Activated naive CD8-positive, alpha-beta T cell treated with anti-CD3 and anti-CD28 coated beads for 36 hours (primary cell): ENCODE data around the gene KHDC1. TPM values are rescaled to one million over a fixed set of nuclear protein-coding genes. Genes with fewer than 3 reads are reported as not detected.
"Not testable (repeated sequence)": the region's sequence is repeated elsewhere in the genome, so short reads cannot be mapped to it uniquely, and the experiment has no call there.

Experiments
- DNase-seq: peaks from one replicate; pipeline ENCODE4 v3.0.0; 2021
- H3K27ac Mint-ChIP-seq: one replicate; pipeline ENCODE4 v1.8.0; 2022; ENCODE audit warnings: mild to moderate bottlenecking, moderate library complexity, mixed read lengths
- H3K27me3 Mint-ChIP-seq: one replicate; pipeline ENCODE4 v1.8.0; 2022; ENCODE audit warnings: mild to moderate bottlenecking, mixed read lengths
- H3K36me3 Mint-ChIP-seq: one replicate; pipeline ENCODE4 v1.8.0; 2021; ENCODE audit warnings: mild to moderate bottlenecking, mixed read lengths
- H3K4me1 Mint-ChIP-seq: one replicate; pipeline ENCODE4 v1.8.0; 2021; ENCODE audit warnings: mixed read lengths
- H3K4me3 Mint-ChIP-seq: one replicate; pipeline ENCODE4 v1.8.0; 2022; ENCODE audit warnings: mild to moderate bottlenecking, moderate library complexity, mixed read lengths
- H3K9me3 Mint-ChIP-seq: one replicate; pipeline ENCODE4 v1.8.0; 2022; ENCODE audit warnings: mixed read lengths
- total RNA-seq, 2 experiments: library from RNA; stranded (reverse); gene quantifications; one replicate each; pipeline ENCODE4 v1.2.3, GENCODE V29; 2021

KHDC1 gene, protein sequence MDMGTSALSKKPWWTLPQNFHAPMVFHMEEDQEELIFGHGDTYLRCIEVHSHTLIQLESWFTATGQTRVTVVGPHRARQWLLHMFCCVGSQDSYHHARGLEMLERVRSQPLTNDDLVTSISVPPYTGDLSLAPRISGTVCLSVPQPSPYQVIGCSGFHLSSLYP
- total RNA-seq = 1 to 10 TPM; 3.3 to 3.5 TPM

DNA sequence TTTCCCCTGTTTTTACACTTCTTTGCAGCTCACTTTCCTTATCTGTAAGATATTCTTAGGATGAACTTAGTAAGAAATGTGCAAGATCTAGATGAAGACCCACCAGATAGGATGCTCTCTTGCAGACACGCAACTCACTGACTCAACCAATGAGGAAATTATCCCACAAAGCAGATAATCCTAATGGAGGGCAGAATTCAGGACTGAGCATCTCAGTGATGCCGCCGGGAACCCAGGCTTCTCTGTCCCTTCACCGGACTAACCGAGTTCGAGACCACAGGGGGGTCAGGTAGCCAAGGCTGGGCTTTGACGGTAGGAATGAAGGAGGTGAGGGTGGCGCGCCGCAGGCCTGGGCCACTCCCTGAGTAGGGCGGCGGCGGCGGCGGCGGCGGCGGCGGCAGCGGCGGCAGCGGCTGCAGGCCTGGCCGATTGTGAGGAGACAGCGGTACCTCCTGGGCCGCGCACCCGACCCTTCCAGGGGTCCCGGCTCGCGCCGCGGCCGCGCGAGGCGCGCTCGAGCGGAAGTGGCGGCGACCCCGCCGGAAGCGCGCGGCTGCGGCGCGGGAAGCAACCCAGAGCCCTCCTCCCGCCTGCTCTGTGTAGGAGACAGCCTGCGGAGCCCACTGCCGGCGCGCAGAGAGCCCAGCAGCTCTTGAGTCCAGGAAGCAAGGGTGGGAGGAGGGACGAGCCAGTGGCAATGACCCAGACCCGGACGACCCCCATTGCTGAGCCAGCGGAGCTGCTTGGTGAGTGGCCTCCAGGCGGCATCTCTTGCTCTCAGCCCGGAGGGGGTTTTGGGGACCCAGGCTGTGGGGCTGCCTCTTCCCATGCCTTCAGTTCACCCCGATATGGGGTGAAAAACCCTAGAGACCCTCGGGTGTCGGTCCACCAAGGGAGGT, at the start of gene KHDC1:
Gene KHDC1 (minus strand): TSS at position 526 of the 899 bp plus-strand sequence. CDS start 20,679 bp downstream, outside the sequence.
- DNase-seq = peak; percentile 76
- Mint-ChIP-seq H3K36me3 (peaks cover 36% of the 10 kb centered on the region), H3K9me3 (no peaks in the 10 kb centered on the region), H3K27ac (peak within 1 kb of the TSS; percentile 74), H3K4me1 (peaks cover 26% of the 10 kb centered on the region), H3K27me3 (no peaks in the 10 kb centered on the region), H3K4me3 (peak within 1 kb of the TSS; percentile 86)

GRCh38 chr6:73310503-73310845, 47.5 kb upstream of the KHDC1 start:
- not testable (repeated sequence) for DNase-seq, H3K9me3 Mint-ChIP-seq, H3K36me3 Mint-ChIP-seq, H3K27ac Mint-ChIP-seq
- Mint-ChIP-seq H3K4me1 (peaks cover 23% of the 10 kb centered on the region), H3K4me3 (peak overlapping the region; percentile 88), H3K27me3 (peaks cover 80% of the 10 kb centered on the region)

- Mint-ChIP-seq H3K4me3 (peak overlapping the region; percentile 88), H3K4me1 (peaks cover 23% of the 10 kb centered on the region), H3K27ac (peak overlapping the region; percentile 78), H3K27me3 (peaks cover 75% of the 10 kb centered on the region), H3K36me3 (peaks cover 9% of the 10 kb centered on the region), H3K9me3 (peaks cover 3% of the 10 kb centered on the region)
- DNase-seq = peak; percentile 73
Measured at GRCh38 chr6:73309785-73310502, 46.9 kb upstream of the KHDC1 start.

GRCh38 chr6:73309535-73309784, 46.5 kb upstream of the KHDC1 start:
- no peak for DNase-seq
- Mint-ChIP-seq H3K4me1 (peaks cover 23% of the 10 kb centered on the region), H3K9me3 (peaks cover 3% of the 10 kb centered on the region), H3K27me3 (peaks cover 71% of the 10 kb centered on the region), H3K36me3 (peaks cover 9% of the 10 kb centered on the region), H3K4me3 (peak overlapping the region; percentile 88), H3K27ac (peak overlapping the region; percentile 78)

- Mint-ChIP-seq H3K27ac (peak overlapping the region; percentile 78), H3K36me3 (peaks cover 6% of the 10 kb centered on the region), H3K9me3 (peaks cover 3% of the 10 kb centered on the region), H3K27me3 (peaks cover 67% of the 10 kb centered on the region), H3K4me3 (peak overlapping the region; percentile 88), H3K4me1 (peaks cover 23% of the 10 kb centered on the region)
- DNase-seq = no peak
Measured at GRCh38 chr6:73308712-73309534, 45.9 kb upstream of the KHDC1 start.

GRCh38 chr6:73303773-73304172, 40.8 kb upstream of the KHDC1 start:
- Mint-ChIP-seq H3K36me3 (peaks cover 12% of the 10 kb centered on the region), H3K27me3 (peaks cover 19% of the 10 kb centered on the region)
- not testable (repeated sequence) for H3K9me3 Mint-ChIP-seq, H3K4me3 Mint-ChIP-seq, H3K27ac Mint-ChIP-seq, DNase-seq, H3K4me1 Mint-ChIP-seq

GRCh38 chr6:73302339-73302738, 39.3 kb upstream of the KHDC1 start:
- Mint-ChIP-seq H3K27me3 (peaks cover 11% of the 10 kb centered on the region), H3K9me3 (no peaks in the 10 kb centered on the region), H3K4me3 (no peak overlapping the region), H3K4me1 (peaks cover 3% of the 10 kb centered on the region), H3K27ac (no peak overlapping the region), H3K36me3 (peaks cover 11% of the 10 kb centered on the region)
- no peak for DNase-seq

- no peak overlapping the region for H3K4me3 Mint-ChIP-seq
- H3K36me3 Mint-ChIP-seq = peaks cover 14% of the 10 kb centered on the region
- no peak for DNase-seq
- no peaks in the 10 kb centered on the region for H3K27me3 Mint-ChIP-seq
- no peak overlapping the region for H3K27ac Mint-ChIP-seq
- H3K4me1 Mint-ChIP-seq = no peaks in the 10 kb centered on the region
- no peaks in the 10 kb centered on the region for H3K9me3 Mint-ChIP-seq
Measured at GRCh38 chr6:73299151-73299971, 36.4 kb upstream of the KHDC1 start.

- H3K36me3 Mint-ChIP-seq = peaks cover 10% of the 10 kb centered on the region
- no peak for DNase-seq
- H3K4me3 Mint-ChIP-seq = no peak overlapping the region
- no peaks in the 10 kb centered on the region for H3K9me3 Mint-ChIP-seq
- no peaks in the 10 kb centered on the region for H3K4me1 Mint-ChIP-seq
- H3K27me3 Mint-ChIP-seq = no peaks in the 10 kb centered on the region
- no peak overlapping the region for H3K27ac Mint-ChIP-seq
Measured at GRCh38 chr6:73293331-73293730, 30.3 kb upstream of the KHDC1 start.

- Mint-ChIP-seq H3K4me3 (no peak overlapping the region), H3K36me3 (peaks cover 10% of the 10 kb centered on the region), H3K27ac (no peak overlapping the region), H3K9me3 (no peaks in the 10 kb centered on the region), H3K27me3 (no peaks in the 10 kb centered on the region), H3K4me1 (no peaks in the 10 kb centered on the region)
- no peak for DNase-seq
Measured at GRCh38 chr6:73290435-73290834, 27.4 kb upstream of the KHDC1 start.

GRCh38 chr6:73286752-73287151, 23.8 kb upstream of the KHDC1 start:
- H3K4me1 Mint-ChIP-seq = no peaks in the 10 kb centered on the region
- DNase-seq = no peak
- no peak overlapping the region for H3K27ac Mint-ChIP-seq
- H3K36me3 Mint-ChIP-seq = peaks cover 3% of the 10 kb centered on the region
- no peaks in the 10 kb centered on the region for H3K27me3 Mint-ChIP-seq
- H3K9me3 Mint-ChIP-seq = no peaks in the 10 kb centered on the region
- H3K4me3 Mint-ChIP-seq = no peak overlapping the region

DNA sequence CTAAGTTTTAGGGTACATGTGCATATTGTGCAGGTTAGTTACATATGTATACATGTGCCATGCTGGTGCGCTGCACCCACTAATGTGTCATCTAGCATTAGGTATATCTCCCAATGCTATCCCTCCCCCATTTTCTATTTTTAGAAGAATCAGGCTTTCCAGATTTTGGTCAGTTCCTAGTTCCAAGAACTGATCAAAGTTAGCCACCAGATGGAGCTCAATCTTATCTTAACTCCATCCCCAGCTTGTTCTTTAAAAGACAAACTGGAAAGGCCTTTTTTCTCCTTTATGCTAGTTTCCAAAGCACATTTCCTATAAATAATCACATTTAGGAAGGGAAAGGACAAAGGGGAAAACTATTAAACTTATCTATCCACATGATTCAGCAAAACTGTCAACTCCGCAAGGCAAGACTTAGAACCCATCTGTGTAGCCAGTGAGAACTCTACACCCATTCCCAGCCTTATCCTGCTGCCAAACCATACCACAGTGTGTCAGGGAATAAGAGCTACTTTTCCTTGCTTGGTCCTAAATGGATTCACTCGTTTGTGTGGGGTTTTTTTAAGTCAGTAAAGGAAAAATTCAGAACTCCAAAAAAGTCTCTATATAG, 22.8 kb upstream of the KHDC1 start:
- peaks cover 3% of the 10 kb centered on the region for H3K36me3 Mint-ChIP-seq
- no peak overlapping the region for H3K27ac Mint-ChIP-seq
- DNase-seq = no peak
- H3K9me3 Mint-ChIP-seq = no peaks in the 10 kb centered on the region
- no peak overlapping the region for H3K4me3 Mint-ChIP-seq
- no peaks in the 10 kb centered on the region for H3K27me3 Mint-ChIP-seq
- H3K4me1 Mint-ChIP-seq = no peaks in the 10 kb centered on the region

GRCh38 chr6:73282871-73283270, 19.9 kb upstream of the KHDC1 start:
- Mint-ChIP-seq H3K27me3 (no peaks in the 10 kb centered on the region), H3K9me3 (no peaks in the 10 kb centered on the region), H3K27ac (no peak overlapping the region), H3K4me3 (no peak overlapping the region), H3K36me3 (peaks cover 3% of the 10 kb centered on the region), H3K4me1 (no peaks in the 10 kb centered on the region)
- no peak for DNase-seq

- H3K4me3 Mint-ChIP-seq, H3K9me3 Mint-ChIP-seq, H3K36me3 Mint-ChIP-seq, H3K4me1 Mint-ChIP-seq, H3K27me3 Mint-ChIP-seq, DNase-seq, H3K27ac Mint-ChIP-seq: not testable (repeated sequence)
Measured at GRCh38 chr6:73281684-73282083, 18.7 kb upstream of the KHDC1 start.
